Measurements from ENCODE around the gene FOXD3.

The FOXD3 gene

DNA sequence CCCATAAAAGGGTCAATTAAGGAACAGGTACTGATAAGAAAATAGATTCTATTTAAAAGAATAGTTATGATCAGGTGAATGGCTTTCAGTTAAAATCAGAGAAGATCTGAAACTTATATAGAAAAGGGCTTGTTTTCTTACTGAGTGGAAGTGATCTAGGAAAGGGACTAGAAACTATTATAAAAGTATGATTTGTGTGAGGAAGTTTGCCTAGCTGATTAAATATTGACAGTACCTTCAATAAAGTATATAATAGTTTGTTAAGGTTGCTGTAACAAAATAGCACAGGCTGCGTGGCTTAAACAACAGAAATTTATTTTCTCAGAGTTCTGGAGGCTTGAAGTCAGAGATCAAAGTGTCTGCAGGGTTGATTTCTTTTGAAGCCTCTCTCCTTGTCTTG is 39.7 kb downstream of the FOXD3 start:
- DNase-seq (ENCODE audit: low read depth), result no peak
- no peak overlapping the region for H3K4me3 ChIP-seq (ENCODE audit: control insufficient read depth, low read depth, low read length)
- TF ChIP-seq, protein P1, sequence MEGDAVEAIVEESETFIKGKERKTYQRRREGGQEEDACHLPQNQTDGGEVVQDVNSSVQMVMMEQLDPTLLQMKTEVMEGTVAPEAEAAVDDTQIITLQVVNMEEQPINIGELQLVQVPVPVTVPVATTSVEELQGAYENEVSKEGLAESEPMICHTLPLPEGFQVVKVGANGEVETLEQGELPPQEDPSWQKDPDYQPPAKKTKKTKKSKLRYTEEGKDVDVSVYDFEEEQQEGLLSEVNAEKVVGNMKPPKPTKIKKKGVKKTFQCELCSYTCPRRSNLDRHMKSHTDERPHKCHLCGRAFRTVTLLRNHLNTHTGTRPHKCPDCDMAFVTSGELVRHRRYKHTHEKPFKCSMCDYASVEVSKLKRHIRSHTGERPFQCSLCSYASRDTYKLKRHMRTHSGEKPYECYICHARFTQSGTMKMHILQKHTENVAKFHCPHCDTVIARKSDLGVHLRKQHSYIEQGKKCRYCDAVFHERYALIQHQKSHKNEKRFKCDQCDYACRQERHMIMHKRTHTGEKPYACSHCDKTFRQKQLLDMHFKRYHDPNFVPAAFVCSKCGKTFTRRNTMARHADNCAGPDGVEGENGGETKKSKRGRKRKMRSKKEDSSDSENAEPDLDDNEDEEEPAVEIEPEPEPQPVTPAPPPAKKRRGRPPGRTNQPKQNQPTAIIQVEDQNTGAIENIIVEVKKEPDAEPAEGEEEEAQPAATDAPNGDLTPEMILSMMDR (conservative IDR thresholded peaks at IDR 0.05; ENCODE audit: control insufficient read depth, insufficient read depth, low read depth, low read length), result no peak

DNA sequence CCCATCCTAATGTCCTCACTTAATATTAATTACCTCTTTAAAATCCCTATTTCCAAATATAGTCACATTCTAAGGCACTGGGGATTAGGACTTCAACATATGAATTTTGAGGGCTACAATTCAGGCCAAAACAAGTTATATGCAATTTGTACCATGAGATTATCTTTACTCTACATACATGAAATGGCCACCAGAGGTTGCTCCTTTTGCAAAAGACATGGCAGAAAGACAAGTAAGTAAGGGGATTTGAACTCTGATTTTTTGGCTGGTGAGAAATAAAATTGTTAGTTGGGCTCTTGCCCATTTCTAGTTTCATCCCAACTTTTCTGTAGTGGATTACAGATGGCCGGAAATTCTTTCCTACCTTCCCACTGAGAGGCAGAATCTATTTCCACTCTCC is 40.2 kb downstream of the FOXD3 start:
- DNase-seq (ENCODE audit: low read depth), result peak; percentile 1
- H3K4me3 ChIP-seq (ENCODE audit: control insufficient read depth, low read depth, low read length), result no peak overlapping the region
- TF ChIP-seq, protein P1 (conservative IDR thresholded peaks at IDR 0.05; ENCODE audit: control insufficient read depth, insufficient read depth, low read depth, low read length), result peak; percentile 13

DNA sequence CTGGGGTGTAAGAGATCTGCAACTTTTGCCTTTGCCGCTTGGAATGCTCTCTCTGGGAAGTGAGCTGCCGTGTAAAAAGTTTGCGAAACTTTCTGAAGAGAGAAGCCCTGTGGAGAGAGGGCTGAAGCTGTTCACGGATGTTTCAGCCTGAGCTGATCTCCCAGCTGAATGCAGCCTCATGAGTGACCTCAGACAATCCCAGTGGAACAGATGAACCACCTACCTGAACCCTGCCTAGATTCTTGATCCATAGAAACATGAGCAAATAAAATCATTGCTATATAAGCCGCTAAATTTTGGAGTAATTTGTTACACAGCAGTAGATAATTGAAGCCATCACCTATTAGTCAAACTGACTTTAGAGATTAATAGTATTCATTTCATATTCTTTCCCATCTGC is 40.6 kb downstream of the FOXD3 start:
- H3K4me3 ChIP-seq (ENCODE audit: control insufficient read depth, low read depth, low read length), result no peak overlapping the region
- no peak for DNase-seq (ENCODE audit: low read depth)
- TF ChIP-seq, protein P1 (conservative IDR thresholded peaks at IDR 0.05; ENCODE audit: control insufficient read depth, insufficient read depth, low read depth, low read length), result no peak

DNA sequence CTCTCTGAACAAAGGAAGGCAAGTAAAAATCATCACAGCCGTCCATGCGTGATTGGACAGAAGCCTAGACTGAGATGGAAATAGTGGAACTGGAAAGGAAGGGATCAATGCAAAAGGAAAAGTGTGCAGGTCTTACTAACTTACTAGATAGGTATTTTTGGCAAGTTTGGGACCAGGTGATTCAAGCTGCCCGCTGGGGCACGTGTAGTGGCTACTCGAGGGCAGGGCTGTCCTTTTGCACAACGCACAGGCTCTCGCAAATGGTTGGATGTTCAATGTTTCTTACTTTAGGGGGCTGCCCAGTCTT is 44.5 kb downstream of the FOXD3 start:
- no peak for DNase-seq (ENCODE audit: low read depth)

DNA sequence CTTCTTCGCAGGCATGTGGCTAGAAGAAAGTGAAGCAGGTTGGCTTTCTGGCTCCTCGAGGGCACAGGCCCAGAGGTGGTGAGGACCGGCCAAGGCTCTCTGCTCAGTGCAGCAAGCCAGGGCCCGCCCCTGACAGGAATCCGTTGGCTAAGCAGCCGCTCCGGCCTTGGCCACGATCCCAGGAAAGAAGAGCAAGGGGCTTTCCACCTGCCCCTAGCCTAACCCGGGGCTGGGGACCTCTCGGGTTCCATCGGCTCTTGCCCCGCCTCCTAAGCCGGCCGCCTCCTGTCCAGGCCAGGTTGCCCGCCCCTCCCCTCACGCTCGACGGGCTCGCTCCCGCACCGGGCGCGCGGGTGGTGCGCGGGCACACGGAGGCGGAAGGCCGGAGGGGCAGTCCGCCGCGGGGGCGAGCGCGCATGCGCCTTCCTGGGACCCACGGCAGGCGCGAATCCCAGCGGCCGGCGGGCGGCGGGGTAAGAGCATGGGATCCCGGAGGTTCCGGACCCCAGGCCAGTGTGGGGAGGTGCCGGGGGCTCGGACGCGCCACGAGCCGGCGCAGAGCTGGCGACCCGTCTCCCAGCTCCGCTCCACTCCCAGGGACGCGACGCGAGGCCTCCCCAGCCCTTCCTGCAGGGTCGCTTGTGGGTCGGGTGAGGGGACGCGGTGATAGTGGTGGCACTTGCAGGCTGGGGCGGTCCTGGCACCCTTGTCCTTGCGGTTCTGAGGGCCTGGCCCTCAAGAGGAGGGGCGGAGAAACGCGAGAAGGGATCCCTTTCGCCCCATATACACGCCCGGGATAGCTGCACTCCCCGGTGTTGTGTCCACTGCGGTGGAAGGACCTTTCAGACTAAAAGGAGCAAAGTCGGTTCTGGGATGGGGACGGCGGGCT is 45.1 kb downstream of the FOXD3 start, which contains the start of gene ALG6:
Gene ALG6, plus strand, starts transcription at position 413 of the 889 bp plus-strand sequence. CDS start 3,351 bp downstream, outside the sequence.
- peak; percentile 84 for DNase-seq (ENCODE audit: low read depth)
- TF ChIP-seq, protein P1 (conservative IDR thresholded peaks at IDR 0.05; ENCODE audit: control insufficient read depth, insufficient read depth, low read depth, low read length), result no peak
- peak within 1 kb of the TSS; percentile 90 for H3K4me3 ChIP-seq (ENCODE audit: control insufficient read depth, low read depth, low read length)

More for the DNA sequence above, 44.5 kb downstream of the FOXD3 start:
- TF ChIP-seq, protein P1 (conservative IDR thresholded peaks at IDR 0.05; ENCODE audit: control insufficient read depth, insufficient read depth, low read depth, low read length), result no peak
- peak overlapping the region; percentile 54 for H3K4me3 ChIP-seq (ENCODE audit: control insufficient read depth, low read depth, low read length)

DNA sequence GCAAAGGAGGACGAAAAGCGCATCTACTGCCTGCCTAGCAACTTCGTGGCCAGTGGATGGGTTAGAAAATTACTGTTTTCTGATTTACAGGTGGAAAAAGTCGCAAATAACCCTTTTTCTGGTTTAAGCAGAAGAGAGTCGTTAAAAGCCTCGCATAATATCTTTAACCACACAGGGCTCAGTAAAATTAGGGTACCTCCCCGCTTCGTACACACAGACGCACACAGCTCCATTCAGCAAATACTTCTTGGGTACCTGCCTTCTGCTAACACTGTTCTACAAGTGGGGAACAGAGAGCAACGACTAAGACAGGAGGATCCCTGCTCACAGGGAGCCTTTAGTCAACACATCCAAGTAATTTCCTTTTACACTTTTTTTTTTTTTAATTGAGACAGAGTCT is 45.8 kb downstream of the FOXD3 start:
- no peak for DNase-seq (ENCODE audit: low read depth)
- TF ChIP-seq, protein P1 (conservative IDR thresholded peaks at IDR 0.05; ENCODE audit: control insufficient read depth, insufficient read depth, low read depth, low read length), result no peak
- H3K4me3 ChIP-seq (ENCODE audit: control insufficient read depth, low read depth, low read length), result peak overlapping the region; percentile 90
